Left lung (tissue), 14 donors: ENCODE data around the gene PHF11. TPM values are rescaled to one million over a fixed set of nuclear protein-coding genes. Genes with fewer than 3 reads are reported as not detected.
A peak's percentile ranks its signal among the peaks of the same experiment; 100 is the strongest.

Experiments
- ATAC-seq: fragments of 200-7000 bp; cut with Tn5 transposase; one replicate; pipeline ENCODE4 v1.9.1; 2020; ENCODE audit warnings: moderate library complexity
- DNase-seq, 4 donors: peaks; one replicate each; pipeline ENCODE4 v3.0.0-alpha.2; 2013 to 2020
- H3K27ac ChIP-seq, 2 donors: fragments of 200-600 bp; sonication (generic) in 1 of 2; one replicate each; pipeline versions ENCODE4 v1.5.0 to v1.8.0; 2020 to 2021
- H3K27me3 ChIP-seq, 2 donors: fragments of 200-600 bp; sonication (generic) in 1 of 2; one replicate each; pipeline versions ENCODE4 v1.5.0 to v1.8.0; 2020 to 2021
- H3K36me3 ChIP-seq, 2 donors: fragments of 200-600 bp; sonication (generic) in 1 of 2; one replicate each; pipeline versions ENCODE4 v1.5.0 to v1.8.0; 2020 to 2021
- H3K4me1 ChIP-seq, 2 donors: fragments of 200-600 bp; one replicate each; pipeline ENCODE4 v1.8.0; 2021
- H3K4me3 ChIP-seq, 2 donors: fragments of 200-600 bp; sonication (generic) in 1 of 2; one replicate each; pipeline versions ENCODE4 v1.5.0 to v1.8.0; 2020 to 2021; ENCODE audit warnings: mild to moderate bottlenecking in 1 of 2
- H3K9me3 ChIP-seq, 2 donors: fragments of 200-600 bp; sonication (generic) in 1 of 2; one replicate each; pipeline versions ENCODE4 v1.5.0 to v1.8.0; 2020 to 2021
- intact Hi-C, 2 donors: fragments of 100-400 bp; cut with DNase I; formaldehyde crosslinking; loops; one replicate each; pipeline versions ENCODE4 v1.11.2 to v1.14.2; 2022
- long read RNA-seq, 12 donors: library from polyadenylated mRNA in 2 of 12; unstranded in 2 of 12; transcript quantifications; one replicate each; pipeline ENCODE4 v2.0.0 and lab custom pipeline, GENCODE V29; 2019 to 2026
- polyA plus RNA-seq, 6 donors: library from polyadenylated mRNA; unstranded; fragments of 120-200 nt; gene quantifications; one replicate each; pipeline ENCODE4 v1.2.1, GENCODE V29; 2013; ENCODE audit not compliant: insufficient read length in 6 of 6
- total RNA-seq, 2 donors: library from RNA; stranded (reverse); fragmentation: NEBNext Ultra II Directional; extraction: Animal tissue kit (Norgen Biotek cat#: 25700); gene quantifications; one replicate each; pipeline ENCODE4 v1.2.1, GENCODE V29; 2021
- TF ChIP-seq, protein P1 (sequence below), 2 donors: fragments of 200-600 bp; sonication (generic) in 1 of 2; IDR thresholded peaks; one replicate each; pipeline versions ENCODE4 v1.5.0 to v1.8.0; 2021; ENCODE audit warnings: antibody characterized with exemption in 2 of 2
- donor health status: DM: no; HTN: yes; CAD: no.
- donor health status: DM: no; HTN: no; CAD: no.

The PHF11 gene
- total RNA-seq (10 to 100 TPM; 42.9 to 55.5 TPM), polyA plus RNA-seq (10 to 100 TPM; 58.4 to 80.2 (median 71.5) TPM)
- long read RNA-seq, donor 1, partial matches to known transcripts, result 0 of 14 reads
- long read RNA-seq, donor 1, other reads (novel, unspliced or antisense), result 0 of 14 reads
- long read RNA-seq, donor 2, partial matches to known transcripts, result 0 of 15 reads
- long read RNA-seq, donor 2, other reads (novel, unspliced or antisense), result 0 of 15 reads
- long read RNA-seq, donor 3, partial matches to known transcripts, result 0 of 1 reads
- long read RNA-seq, donor 3, other reads (novel, unspliced or antisense), result 0 of 1 reads
- long read RNA-seq, donor 4, transcript PHF11-202 (10 exons, 1,359 nt), result major isoform, 12 of 16 reads
- long read RNA-seq, donor 4, partial matches to known transcripts, result 0 of 16 reads
- long read RNA-seq, donor 4, other reads (novel, unspliced or antisense), result 3 of 16 reads
- long read RNA-seq, donor 5, partial matches to known transcripts, result 0 of 8 reads
- long read RNA-seq, donor 5, other reads (novel, unspliced or antisense), result 0 of 8 reads
- long read RNA-seq, donor 6, partial matches to known transcripts, result 6 of 10 reads
- long read RNA-seq, donor 6, other reads (novel, unspliced or antisense), result 0 of 10 reads
- long read RNA-seq, donor 7, partial matches to known transcripts, result 0 of 7 reads
- long read RNA-seq, donor 7, other reads (novel, unspliced or antisense), result 0 of 7 reads
- long read RNA-seq, donor 8, transcript PHF11-202 (10 exons, 1,359 nt), result major isoform, 8 of 17 reads
- long read RNA-seq, donor 8, partial matches to known transcripts, result 5 of 17 reads
- long read RNA-seq, donor 8, other reads (novel, unspliced or antisense), result 0 of 17 reads
- long read RNA-seq, donor 9, result 0 reads
- long read RNA-seq, donor 10, transcript PHF11-202 (10 exons, 1,359 nt), result major isoform, 10 of 13 reads
- long read RNA-seq, donor 10, partial matches to known transcripts, result 0 of 13 reads
- long read RNA-seq, donor 10, other reads (novel, unspliced or antisense), result 2 of 13 reads
- long read RNA-seq, donor 11, partial matches to known transcripts, result 0 of 3 reads
- long read RNA-seq, donor 11, other reads (novel, unspliced or antisense), result 0 of 3 reads
- long read RNA-seq, donor 12, partial matches to known transcripts, result 7 of 15 reads
- long read RNA-seq, donor 12, other reads (novel, unspliced or antisense), result 0 of 15 reads

DNA sequence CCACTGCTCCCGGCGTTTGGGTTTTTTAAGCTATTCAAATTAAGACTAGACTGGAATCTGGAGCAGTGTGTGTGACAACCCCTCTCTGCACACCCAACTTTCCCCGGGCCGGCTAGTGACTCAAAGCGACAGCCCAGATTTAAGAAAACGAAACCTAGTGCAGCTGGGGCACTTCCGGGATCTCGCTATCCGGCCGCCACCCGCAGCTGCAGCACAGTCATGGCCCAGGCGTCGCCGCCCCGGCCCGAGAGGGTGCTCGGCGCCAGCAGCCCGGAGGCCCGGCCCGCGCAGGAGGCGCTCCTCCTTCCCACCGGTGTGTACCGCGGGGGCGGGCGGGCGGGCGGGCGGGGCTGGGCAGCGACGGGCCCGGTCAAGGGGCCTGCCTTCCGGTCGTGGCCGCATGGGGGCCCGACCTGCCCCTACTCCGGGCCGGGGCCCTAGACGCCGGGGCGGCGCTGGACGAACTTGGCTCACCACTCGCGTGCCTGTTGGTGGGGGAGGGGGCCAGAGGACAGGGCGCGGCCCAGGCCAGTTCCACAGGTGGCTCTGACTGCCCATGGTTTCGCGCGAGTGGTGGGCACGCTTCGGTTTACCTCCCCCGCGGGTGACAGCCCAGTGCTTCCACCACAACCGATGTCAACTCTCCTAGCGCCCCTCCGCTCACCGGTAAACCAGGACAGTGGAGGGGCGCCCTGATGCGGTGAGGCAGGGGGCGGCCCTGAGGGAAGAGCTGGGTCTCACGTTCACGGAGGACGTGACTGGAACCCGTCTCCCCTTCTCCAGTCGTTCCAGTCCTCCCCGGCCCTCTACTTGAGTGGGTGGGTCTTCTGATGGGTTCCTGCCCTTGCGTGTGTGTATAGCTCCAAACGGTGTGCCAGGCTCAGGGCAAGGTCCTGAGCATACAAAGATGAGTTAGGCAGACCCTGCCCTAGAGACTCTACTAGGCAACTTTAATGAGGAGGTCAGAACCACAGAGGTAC lies at the start of gene PHF11:
Gene PHF11, plus strand, starts transcription at position 171 of the 980 bp plus-strand sequence. Its CDS starts 49 bp downstream, at position 220.
- intact Hi-C loops, result no loop called here
- TF ChIP-seq, protein P1, sequence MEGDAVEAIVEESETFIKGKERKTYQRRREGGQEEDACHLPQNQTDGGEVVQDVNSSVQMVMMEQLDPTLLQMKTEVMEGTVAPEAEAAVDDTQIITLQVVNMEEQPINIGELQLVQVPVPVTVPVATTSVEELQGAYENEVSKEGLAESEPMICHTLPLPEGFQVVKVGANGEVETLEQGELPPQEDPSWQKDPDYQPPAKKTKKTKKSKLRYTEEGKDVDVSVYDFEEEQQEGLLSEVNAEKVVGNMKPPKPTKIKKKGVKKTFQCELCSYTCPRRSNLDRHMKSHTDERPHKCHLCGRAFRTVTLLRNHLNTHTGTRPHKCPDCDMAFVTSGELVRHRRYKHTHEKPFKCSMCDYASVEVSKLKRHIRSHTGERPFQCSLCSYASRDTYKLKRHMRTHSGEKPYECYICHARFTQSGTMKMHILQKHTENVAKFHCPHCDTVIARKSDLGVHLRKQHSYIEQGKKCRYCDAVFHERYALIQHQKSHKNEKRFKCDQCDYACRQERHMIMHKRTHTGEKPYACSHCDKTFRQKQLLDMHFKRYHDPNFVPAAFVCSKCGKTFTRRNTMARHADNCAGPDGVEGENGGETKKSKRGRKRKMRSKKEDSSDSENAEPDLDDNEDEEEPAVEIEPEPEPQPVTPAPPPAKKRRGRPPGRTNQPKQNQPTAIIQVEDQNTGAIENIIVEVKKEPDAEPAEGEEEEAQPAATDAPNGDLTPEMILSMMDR (IDR thresholded peaks at IDR 0.05), result no peak
- H3K4me3 ChIP-seq, result peak within 1 kb of the TSS; percentile 51 to 66
- ATAC-seq, result peak; percentile 87
- no peaks in the 10 kb centered on the region for H3K9me3 ChIP-seq
- peak; percentile 68 to 96 (median 80) for DNase-seq
- H3K27ac ChIP-seq, result peak within 1 kb of the TSS; percentile 96 to 99
- peaks cover 0 to 11% of the 10 kb centered on the region in 2 donors for H3K36me3 ChIP-seq
- peaks cover 6 to 25% of the 10 kb centered on the region in 2 donors for H3K4me1 ChIP-seq
- H3K27me3 ChIP-seq, result no peaks in the 10 kb centered on the region

DNA sequence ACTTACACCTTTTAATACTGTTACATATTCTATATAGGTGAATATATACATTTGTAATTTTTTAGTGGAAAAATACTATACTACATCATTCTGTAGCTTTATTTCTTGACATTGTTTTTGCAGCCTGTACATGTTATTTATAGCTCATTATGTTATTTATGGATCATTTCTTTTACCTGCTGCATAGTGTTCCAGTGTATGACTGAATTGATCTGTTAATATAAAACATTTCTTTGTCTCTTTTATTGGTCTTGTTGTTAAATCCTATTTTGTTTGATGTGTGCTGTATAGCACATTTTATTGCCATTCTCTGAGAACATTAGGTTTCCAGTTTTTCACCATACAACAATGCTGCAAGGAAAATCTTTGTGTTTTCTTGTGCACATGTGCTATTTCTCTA lies 49.3 kb upstream of the PHF11 start:
- no peak for DNase-seq
- TF ChIP-seq, protein P1 (IDR thresholded peaks at IDR 0.05), result no peak
- Histone ChIP-seq H3K27me3 (no peaks in the 10 kb centered on the region), H3K36me3 (no peaks in the 10 kb centered on the region), H3K4me1 (peaks cover 0 to 32% of the 10 kb centered on the region in 2 donors), H3K27ac (peak overlapping the region in 1 of 2 donors; percentile 97), H3K4me3 (peak overlapping the region in 1 of 2 donors; percentile 71), H3K9me3 (no peaks in the 10 kb centered on the region)
- ATAC-seq, result no peak
- intact Hi-C loops, result no loop called here

DNA sequence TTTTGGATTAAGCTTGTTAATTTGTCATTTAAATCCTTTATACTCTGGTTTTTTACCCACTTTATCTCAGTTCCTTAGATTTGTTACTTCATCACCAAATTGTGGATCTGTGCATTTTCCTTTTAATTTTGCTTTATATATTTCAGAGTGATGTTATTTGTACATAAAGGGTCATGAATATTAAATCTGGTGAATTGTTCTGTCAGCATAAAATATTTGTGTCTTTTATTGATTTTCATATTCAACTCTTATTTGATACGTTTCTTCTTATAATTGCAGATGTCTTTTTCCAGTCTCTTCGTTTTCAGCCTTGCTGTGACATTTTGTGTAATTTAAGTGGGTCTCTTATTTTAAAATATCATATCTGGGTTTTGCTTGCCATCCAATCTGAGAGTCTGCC lies 47.0 kb upstream of the PHF11 start:
- intact Hi-C loops, result no loop called here
- DNase-seq (no peak), ATAC-seq (no peak)
- H3K36me3 ChIP-seq, result peaks cover 0 to 8% of the 10 kb centered on the region in 2 donors
- no peak overlapping the region for H3K27ac ChIP-seq
- peaks cover 0 to 27% of the 10 kb centered on the region in 2 donors for H3K4me1 ChIP-seq
- no peak overlapping the region for H3K4me3 ChIP-seq
- TF ChIP-seq, protein P1 (IDR thresholded peaks at IDR 0.05), result no peak
- H3K27me3 ChIP-seq, result no peaks in the 10 kb centered on the region
- no peaks in the 10 kb centered on the region for H3K9me3 ChIP-seq

DNA sequence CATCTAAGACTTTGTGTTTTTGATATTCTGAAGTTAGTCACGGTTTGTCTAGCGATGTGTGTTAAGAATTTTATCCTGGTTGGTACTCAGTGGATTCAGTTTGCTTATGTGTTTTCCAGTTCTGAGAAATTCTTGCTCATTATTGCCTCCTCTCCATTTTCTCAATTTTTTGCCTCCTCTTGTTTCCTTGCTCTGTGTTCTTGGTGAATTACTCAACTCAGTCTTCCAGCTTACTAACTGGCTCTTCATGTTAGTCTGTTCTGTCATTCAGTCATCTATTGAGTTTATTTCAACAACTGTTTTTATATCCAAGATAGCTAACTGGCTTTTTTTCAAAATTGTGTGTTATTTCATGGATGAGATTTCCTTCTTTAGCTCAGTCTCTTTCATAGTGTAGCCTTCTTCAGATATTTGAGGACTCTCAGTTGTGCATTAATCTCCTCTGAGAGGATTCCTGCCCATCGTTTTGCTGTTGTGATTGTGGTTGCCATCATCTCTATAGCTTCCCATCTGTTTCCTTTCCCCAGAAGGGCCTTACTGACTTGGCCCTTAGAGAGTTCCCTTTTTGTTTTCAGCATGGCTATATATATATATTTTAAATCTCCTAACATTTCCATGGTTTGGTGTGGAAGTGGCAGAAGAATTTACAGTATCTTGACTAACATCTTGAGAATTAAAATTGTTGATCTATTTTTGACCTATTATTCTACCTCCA lies 45.5 kb upstream of the PHF11 start:
- no peak overlapping the region for H3K27ac ChIP-seq
- peaks cover 0 to 34% of the 10 kb centered on the region in 2 donors for H3K4me1 ChIP-seq
- no peaks in the 10 kb centered on the region for H3K9me3 ChIP-seq
- no peaks in the 10 kb centered on the region for H3K27me3 ChIP-seq
- peaks cover 0 to 8% of the 10 kb centered on the region in 2 donors for H3K36me3 ChIP-seq
- intact Hi-C loops, result no loop called here
- DNase-seq, result no peak
- no peak overlapping the region for H3K4me3 ChIP-seq
- TF ChIP-seq, protein P1 (IDR thresholded peaks at IDR 0.05), result no peak
- no peak for ATAC-seq
